GM12878 (cell line): ENCODE measurements around the gene TBX10. TPM values are rescaled to one million over a fixed set of nuclear protein-coding genes. Genes with fewer than 3 reads are reported as not detected.

ENCODE experiments used
- BHLHE40 ChIP-seq, 2 experiments: fragments of 450-650 bp in 1 of 2; IDR thresholded peaks; 2 replicates each; pipeline ENCODE4 v1.6.1; 2011 to 2017; ENCODE audit warnings: low read depth in 2 of 2, borderline replicate concordance in 1 of 2, improper control_type of control experiment in 1 of 2, low read length in 1 of 2, mild to moderate bottlenecking in 1 of 2
- BMI1 ChIP-seq: fragments of 450-650 bp; IDR thresholded peaks from 2 replicates; pipeline ENCODE4 v1.6.1; 2016; ENCODE audit warnings: mild to moderate bottlenecking, moderate library complexity, borderline replicate concordance
- DPF2 ChIP-seq: fragments of 450-650 bp; IDR thresholded peaks from 2 replicates; pipeline ENCODE4 v1.6.1; 2017; ENCODE audit warnings: mild to moderate bottlenecking
- FOXM1 ChIP-seq: IDR thresholded peaks from 2 replicates; pipeline ENCODE4 v1.6.1; 2012; ENCODE audit warnings: low read depth, mild to moderate bottlenecking, inconsistent platforms, low read length, moderate library complexity
- HDAC2 ChIP-seq: fragments of 200-600 bp; sonication (generic); IDR thresholded peaks from 2 replicates; pipeline ENCODE4 v1.6.1; 2017
- IKZF1 ChIP-seq: fragments of 450-650 bp; conservative IDR thresholded peaks from 2 replicates; pipeline ENCODE4 v1.6.1; 2017; ENCODE audit warnings: antibody characterized with exemption, mild to moderate bottlenecking
- IKZF2 ChIP-seq, 2 experiments: fragments of 450-650 bp; IDR thresholded peaks; 2 replicates each; pipeline ENCODE4 v1.6.1; 2017; ENCODE audit warnings: mild to moderate bottlenecking in 2 of 2, moderate library complexity in 2 of 2
- MEF2A ChIP-seq: IDR thresholded peaks from 2 replicates; pipeline ENCODE4 v1.6.1; 2011; ENCODE audit warnings: low read depth, mild to moderate bottlenecking, low read length, moderate library complexity; ENCODE audit not compliant: insufficient read depth
- MEF2B ChIP-seq: fragments of 450-650 bp; IDR thresholded peaks from 2 replicates; pipeline ENCODE4 v1.6.1; 2018; ENCODE audit warnings: mild to moderate bottlenecking, moderate library complexity; ENCODE audit not compliant: partially characterized antibody, poor library complexity, severe bottlenecking
- NFYB ChIP-seq: IDR thresholded peaks from 2 replicates; pipeline ENCODE4 v1.6.1; 2011; ENCODE audit warnings: low read depth, mild to moderate bottlenecking, low read length, improper control_type of control experiment, moderate library complexity; ENCODE audit not compliant: insufficient read depth
- PKNOX1 ChIP-seq: fragments of 450-650 bp; IDR thresholded peaks from 2 replicates; pipeline ENCODE4 v1.6.1; 2016; ENCODE audit warnings: mild to moderate bottlenecking
- RB1 ChIP-seq: fragments of 450-650 bp; formaldehyde crosslinking; IDR thresholded peaks from 2 replicates; pipeline ENCODE4 v1.6.1; 2017; ENCODE audit warnings: mild to moderate bottlenecking, borderline replicate concordance
- RFX5 ChIP-seq: IDR thresholded peaks from 2 replicates; pipeline ENCODE4 v1.6.1; 2011; ENCODE audit warnings: low read depth, low read length, improper control_type of control experiment
- SPI1 ChIP-seq: IDR thresholded peaks from 2 replicates; pipeline ENCODE4 v1.6.1; 2011; ENCODE audit warnings: low read depth, mild to moderate bottlenecking, low read length, moderate library complexity, borderline replicate concordance; ENCODE audit not compliant: insufficient read depth
- TAF1 ChIP-seq: IDR thresholded peaks from 2 replicates; pipeline ENCODE4 v1.6.1; 2011; ENCODE audit warnings: mild to moderate bottlenecking, low read depth, low read length, borderline replicate concordance
- ZNF217 ChIP-seq: fragments of 450-650 bp; IDR thresholded peaks from 2 replicates; pipeline ENCODE4 v1.6.1; 2017; ENCODE audit warnings: antibody characterized with exemption, mild to moderate bottlenecking
- polyA plus RNA-seq, 11 experiments: library from polyadenylated mRNA; depleted of rRNA in 4 of 11; unstranded in 6 of 11; stranded (reverse) in 5 of 11; fragments of >200 nt; fragmentation: Nextera tagmentation in 4 of 11; fragmentation: Illumina TruSeq in 1 of 11; extraction: Ambion mirVana in 4 of 11; extraction: Trizol in 1 of 11; gene quantifications; 1 replicate in 1 of 11; 2 replicates in 10 of 11; pipeline versions ENCODE4 v1.2.1 to v1.2.3, GENCODE V29; 2011 to 2016; ENCODE audit warnings: inconsistent platforms in 2 of 11, missing spikeins in 2 of 11, low read depth in 1 of 11
- total RNA-seq, 4 experiments: library from RNA; depleted of rRNA in 3 of 4; stranded (reverse); fragments of >200 nt in 3 of 4; fragmentation: Illumina TruSeq in 1 of 4; extraction: Trizol in 1 of 4; gene quantifications; 2 replicates each; pipeline versions ENCODE4 v1.2.1 to v1.2.3, GENCODE V29; 2013 to 2021
- TF ChIP-seq, protein P1 (sequence below): fragments of 450-650 bp; IDR thresholded peaks from 2 replicates; pipeline ENCODE4 v1.6.1; 2017; ENCODE audit warnings: borderline replicate concordance

Gene TBX10
- total and polyA plus RNA-seq, 10 of the 15 experiments (the other 5 are each of a cell fraction or from before 2014, with no cell fraction given): 0.10 to 0.44 (median 0.20) TPM; not detected in 4

GRCh38 chr11:67640021-67640757 lies 626 bp upstream of the TBX10 start (continued):
- 0 out of 2 replicates have a peak, but pooled peaks have one; percentile 14 for TF ChIP-seq IKZF1
- no peak for TF ChIP-seq MEF2B
- peak; percentile 85; the same call in 1 of the 2 replicates for TF ChIP-seq RB1
- TF ChIP-seq ZNF217: no peak
- no peak for TF ChIP-seq BMI1
- TF ChIP-seq RFX5: no peak
- TF ChIP-seq, protein P1, sequence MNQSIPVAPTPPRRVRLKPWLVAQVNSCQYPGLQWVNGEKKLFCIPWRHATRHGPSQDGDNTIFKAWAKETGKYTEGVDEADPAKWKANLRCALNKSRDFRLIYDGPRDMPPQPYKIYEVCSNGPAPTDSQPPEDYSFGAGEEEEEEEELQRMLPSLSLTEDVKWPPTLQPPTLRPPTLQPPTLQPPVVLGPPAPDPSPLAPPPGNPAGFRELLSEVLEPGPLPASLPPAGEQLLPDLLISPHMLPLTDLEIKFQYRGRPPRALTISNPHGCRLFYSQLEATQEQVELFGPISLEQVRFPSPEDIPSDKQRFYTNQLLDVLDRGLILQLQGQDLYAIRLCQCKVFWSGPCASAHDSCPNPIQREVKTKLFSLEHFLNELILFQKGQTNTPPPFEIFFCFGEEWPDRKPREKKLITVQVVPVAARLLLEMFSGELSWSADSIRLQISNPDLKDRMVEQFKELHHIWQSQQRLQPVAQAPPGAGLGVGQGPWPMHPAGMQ: no peak
- no peak for TF ChIP-seq TAF1
- no peak for TF ChIP-seq HDAC2
- TF ChIP-seq BHLHE40 (IDR thresholded peaks at IDR 0.05; ENCODE audit: borderline replicate concordance in 1 of 2, low read depth in 2 of 2, low read length in 1 of 2): peak; percentile 93 to 96
- no peak for TF ChIP-seq PKNOX1
- no peak for TF ChIP-seq DPF2
- TF ChIP-seq MEF2A: no peak
- no peak for TF ChIP-seq IKZF2 (IDR thresholded peaks at IDR 0.05)
- no peak for TF ChIP-seq SPI1
- TF ChIP-seq NFYB: no peak
- no peak for TF ChIP-seq FOXM1
